HG03354 (cell line): ENCODE results near the gene KRT6C.
"Not testable (repeated sequence)": the region's sequence is repeated elsewhere in the genome, so short reads cannot be mapped to it uniquely, and the experiment has no call there.

Experiments used
- ATAC-seq: cut with Tn5 transposase; IDR thresholded peaks from one replicate; pipeline ENCODE4 v1.9.1; 2021; ENCODE audit warnings: mild to moderate bottlenecking; ENCODE audit not compliant: unreplicated experiment, poor library complexity, severe bottlenecking

The KRT6C gene

GRCh38 chr12:52469853-52470252, 3.8 kb downstream of the KRT6C start:
- ATAC-seq: no peak

DNA sequence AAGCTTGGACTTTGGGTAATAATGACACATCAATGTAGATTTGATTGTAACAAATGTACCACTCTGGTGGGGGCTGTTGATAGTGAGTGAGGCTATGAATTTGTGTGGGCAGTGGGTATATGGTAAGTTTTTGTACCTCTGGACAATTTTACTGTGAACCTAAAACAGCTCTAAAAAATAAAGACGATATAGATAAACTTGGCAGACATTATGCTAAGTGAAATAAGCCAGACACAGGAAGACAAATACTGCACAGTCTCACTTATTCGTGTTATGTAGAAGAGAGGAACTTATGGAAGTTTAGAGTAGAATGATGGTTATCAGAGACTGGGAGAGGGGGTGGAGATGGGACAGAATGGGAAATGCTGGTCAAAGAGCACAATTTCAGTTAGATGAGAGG, 8.7 kb downstream of the KRT6C start:
- no peak for ATAC-seq

GRCh38 chr12:52461693-52462092, 11.9 kb downstream of the KRT6C start:
- ATAC-seq: no peak

DNA sequence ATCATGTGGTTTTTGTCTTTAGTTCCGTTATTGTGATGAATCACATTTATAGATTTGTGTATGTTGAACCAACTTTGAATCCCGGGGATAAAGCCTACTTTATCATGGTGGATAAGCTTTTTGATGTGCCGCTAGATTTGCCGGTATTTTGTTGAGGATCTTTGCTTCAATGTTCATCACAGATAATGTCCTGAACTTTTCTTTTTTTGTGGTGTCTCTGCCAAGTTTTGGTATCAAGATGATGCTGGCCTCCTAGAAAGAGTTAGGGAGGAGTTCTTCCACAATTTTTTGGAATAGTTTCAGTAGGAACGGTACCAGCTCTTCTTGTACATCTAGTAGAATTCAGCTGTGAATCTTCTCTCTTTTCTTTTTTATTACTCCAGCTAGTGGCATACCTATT, 14.7 kb downstream of the KRT6C start:
- no peak for ATAC-seq

GRCh38 chr12:52455821-52456220, 17.8 kb downstream of the KRT6C start:
- no peak for ATAC-seq

DNA sequence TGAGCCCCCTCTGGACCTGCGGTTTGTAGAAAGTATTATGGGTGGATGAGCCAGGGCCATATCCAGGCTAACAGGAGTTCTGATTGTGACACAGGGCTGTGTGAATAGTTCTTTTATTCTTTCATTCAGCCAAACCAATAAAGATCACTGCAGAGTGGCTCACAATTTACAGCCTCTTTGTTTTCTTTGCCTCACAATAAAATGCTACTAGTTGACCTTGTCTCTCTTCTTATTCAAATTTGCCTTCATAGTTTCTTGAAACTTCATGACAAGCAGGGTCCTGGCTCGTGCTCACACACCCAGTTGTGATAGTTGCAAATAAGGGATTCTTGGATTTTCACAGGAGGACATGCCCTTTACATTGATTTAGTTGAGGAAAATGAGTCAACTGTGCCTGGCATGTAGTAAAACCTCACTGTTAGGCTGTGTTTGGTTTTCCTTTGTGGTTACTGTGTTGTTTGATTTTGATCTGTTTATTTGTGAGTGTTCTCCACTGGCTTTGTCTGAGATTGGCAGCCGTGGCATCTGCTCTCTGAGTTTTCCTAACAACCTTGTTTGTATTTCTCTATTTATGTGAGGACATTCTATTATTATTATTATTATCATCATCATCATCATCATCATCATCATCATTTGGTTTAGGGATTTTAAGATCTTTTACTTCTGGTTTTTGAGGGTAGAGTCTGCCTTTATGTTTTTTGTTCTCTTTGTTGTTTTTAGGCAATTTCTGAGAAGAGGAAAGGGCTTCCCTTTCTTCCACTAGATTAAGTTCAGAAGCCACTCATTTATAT, 19.0 kb downstream of the KRT6C start:
- ATAC-seq: no peak

- no peak for ATAC-seq
These were observed 21.5 kb downstream of the KRT6C start, which contains the start of gene KRT6B for GRCh38 chr12:52452101-52452500. Gene KRT6B (minus strand): TSS chr12:52452146. CDS start chr12:52452078, 68 bp downstream.

- ATAC-seq: no peak
These were observed 25.4 kb downstream of the KRT6C start for GRCh38 chr12:52448228-52448627.

DNA sequence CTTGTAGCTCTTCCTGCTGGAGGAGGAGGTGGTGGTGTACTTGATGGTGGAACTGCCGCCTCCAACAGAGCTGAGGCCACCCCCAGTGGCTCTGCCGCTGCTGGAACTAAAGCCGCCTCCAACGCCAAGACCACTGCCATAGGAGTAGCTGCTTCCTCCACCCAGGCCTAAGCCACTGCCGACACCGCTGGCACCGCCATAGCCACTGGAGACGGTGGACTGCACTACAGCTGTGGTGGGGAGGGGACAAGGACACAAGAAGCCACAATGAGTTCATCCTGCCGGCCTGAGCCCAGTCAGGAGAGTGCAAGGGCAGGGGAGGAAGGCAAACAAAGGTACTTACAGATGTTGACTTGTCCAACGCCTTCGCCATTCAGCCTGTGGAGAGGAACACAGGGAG, 26.4 kb downstream of the KRT6C start:
- not testable (repeated sequence) for ATAC-seq

- ATAC-seq: no peak
These were observed 27.1 kb downstream of the KRT6C start for GRCh38 chr12:52446367-52447045.

DNA sequence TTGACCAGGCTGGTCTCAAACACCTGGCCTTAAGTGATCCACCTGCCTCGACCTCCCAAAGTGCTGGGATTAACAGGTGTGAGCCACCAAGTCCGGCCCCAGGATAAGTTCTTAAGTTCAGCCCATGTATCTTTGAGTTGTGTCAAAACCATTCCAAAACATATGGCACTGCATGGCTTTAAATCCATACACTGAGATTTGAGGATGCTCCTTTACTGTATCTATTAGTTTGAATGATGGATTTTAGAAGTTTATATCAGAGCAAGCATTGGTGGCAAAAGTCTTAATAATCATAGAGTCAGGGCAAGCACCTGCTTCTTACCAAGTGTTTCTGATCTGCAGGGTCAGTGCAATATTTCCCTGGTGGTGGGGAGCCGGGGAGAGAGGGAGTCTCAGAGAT, 27.7 kb downstream of the KRT6C start:
- ATAC-seq: no peak

DNA sequence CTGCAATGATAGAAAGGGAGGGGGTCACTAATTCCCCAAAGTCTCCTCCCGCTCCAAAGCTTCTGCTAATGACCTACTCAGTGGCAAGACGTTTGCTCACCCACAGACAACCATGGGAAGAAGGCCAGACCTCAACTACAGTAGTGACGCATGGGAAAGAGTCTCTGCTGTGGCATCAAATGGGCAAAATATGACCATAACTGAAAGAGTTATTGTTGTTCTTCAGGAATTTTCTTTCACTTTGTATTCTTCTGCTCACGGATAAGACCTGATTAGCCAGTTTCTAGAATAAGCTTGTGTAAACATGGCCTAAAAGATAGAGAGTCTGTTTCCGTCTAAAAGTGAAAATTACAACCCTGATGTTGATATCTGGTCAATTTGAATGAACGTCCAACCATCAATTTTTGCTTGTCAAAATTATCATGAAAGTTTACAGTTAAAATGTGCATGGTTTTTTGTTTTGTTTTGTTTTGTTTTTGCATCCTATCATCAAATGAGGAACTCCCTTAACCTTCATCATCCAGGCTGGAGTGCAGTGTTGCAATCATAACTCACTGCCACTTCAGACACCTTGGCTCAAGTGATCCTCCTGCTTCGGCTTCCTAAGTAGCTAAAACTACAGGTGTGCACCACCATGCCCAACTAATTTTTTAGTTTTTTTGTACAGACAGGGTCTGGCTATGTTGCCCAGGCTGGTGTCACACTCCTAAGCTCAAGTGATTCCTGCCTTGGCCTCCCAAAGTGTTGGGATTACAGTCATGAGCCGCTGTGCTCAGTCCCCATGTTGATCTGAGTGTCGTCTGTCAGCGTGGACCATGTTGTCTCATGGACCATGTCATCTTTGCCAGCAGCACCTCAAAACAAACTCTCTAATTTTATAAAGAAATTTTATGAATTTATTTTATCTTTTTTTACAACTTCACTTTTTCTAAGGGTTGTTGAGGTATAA, 28.7 kb downstream of the KRT6C start:
- ATAC-seq: no peak

DNA sequence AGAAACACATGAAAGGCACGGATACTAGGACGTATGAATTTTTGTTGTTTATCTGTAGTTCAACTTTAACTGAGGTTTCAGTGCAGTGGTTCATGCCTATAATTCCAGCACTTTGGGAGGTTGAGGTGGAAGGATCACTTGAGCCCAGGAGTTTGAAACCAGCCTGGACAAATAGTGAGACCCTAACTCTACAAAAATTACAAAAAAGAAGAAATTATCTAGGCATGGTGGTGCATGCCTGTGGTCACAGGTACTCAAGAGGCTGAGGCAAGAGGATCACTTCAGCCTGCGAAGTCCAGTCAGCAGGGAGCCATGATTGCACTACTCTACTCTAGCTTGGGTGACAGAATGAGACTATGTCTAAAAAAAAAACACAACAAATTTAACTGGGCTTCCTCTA, 29.6 kb downstream of the KRT6C start:
- ATAC-seq: no peak

- ATAC-seq: no peak
These were observed 31.0 kb downstream of the KRT6C start for GRCh38 chr12:52442600-52443061.

- no peak for ATAC-seq
These were observed 32.2 kb downstream of the KRT6C start for GRCh38 chr12:52441320-52441911.

DNA sequence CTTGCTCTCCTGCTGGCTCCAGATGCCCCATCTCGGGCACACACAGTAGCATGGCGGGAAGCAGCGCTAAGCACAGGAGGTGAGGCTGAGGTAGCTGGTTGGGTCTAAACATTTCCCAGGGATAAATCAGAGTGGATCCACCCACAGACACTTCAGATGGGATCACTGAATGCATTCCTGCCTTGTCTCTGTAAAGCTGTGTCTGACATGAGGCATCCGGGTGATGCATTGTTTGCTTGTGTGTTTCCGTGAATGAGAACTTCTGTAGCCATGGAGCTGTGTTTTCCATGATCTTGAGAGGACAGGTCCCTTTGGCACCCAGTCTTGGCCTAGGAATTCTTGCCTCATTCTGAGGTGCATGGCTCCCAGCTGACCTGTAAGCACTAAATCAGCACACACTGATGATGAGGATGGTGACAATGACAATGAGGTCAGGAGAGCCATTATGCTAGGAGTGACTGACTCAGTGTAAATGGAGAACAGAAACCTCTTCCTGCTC, 32.7 kb downstream of the KRT6C start:
- no peak for ATAC-seq

GRCh38 chr12:52439845-52440244, 33.8 kb downstream of the KRT6C start:
- no peak for ATAC-seq

GRCh38 chr12:52439420-52439819, 34.2 kb downstream of the KRT6C start:
- no peak for ATAC-seq
